GM12891 (cell line): Measurements from ENCODE around the gene LHX2.

Experiments used
- DNase-seq: peaks from one replicate; pipeline ENCODE4 v3.0.0; 2011; ENCODE audit warnings: low spot score; ENCODE audit not compliant: insufficient read length
- FAIRE-seq: peaks from 2 replicates; lab custom pipeline; 2011; peaks lifted over from hg19 to GRCh38; lab: Jason Lieb, UNC
- PAX5 ChIP-seq: IDR thresholded peaks from 2 replicates; pipeline ENCODE4 v1.6.1; 2011; ENCODE audit warnings: low read length, moderate library complexity, mild to moderate bottlenecking; ENCODE audit not compliant: insufficient read depth, severe bottlenecking
- POLR2A ChIP-seq: IDR thresholded peaks from 2 replicates; pipeline ENCODE4 v1.6.1; 2011; ENCODE audit warnings: low read depth, low read length, control low read depth
- POLR2AphosphoS5 ChIP-seq: IDR thresholded peaks from 2 replicates; pipeline ENCODE4 v1.6.1; 2011; ENCODE audit warnings: low read depth, low read length, control low read depth
- POU2F2 ChIP-seq: IDR thresholded peaks from 2 replicates; pipeline ENCODE4 v1.6.1; 2011; ENCODE audit warnings: low read depth, mild to moderate bottlenecking, control low read depth, low read length, moderate library complexity
- SPI1 ChIP-seq: IDR thresholded peaks from 2 replicates; pipeline ENCODE4 v1.6.1; 2011; ENCODE audit warnings: low read depth, low read length, control low read depth
- TAF1 ChIP-seq: IDR thresholded peaks from 2 replicates; pipeline ENCODE4 v1.6.1; 2011; ENCODE audit warnings: low read depth, low read length, control low read depth

The LHX2 gene

GRCh38 chr9:124054582-124055227 is 43.1 kb downstream of the LHX2 start:
- no peak for TF ChIP-seq TAF1
- TF ChIP-seq POU2F2, result peak; percentile 78; the same call in 1 of the 2 replicates
- peak; percentile 47; the same call in 1 of the 2 replicates for TF ChIP-seq POLR2AphosphoS5
- FAIRE-seq (peak; percentile 95), DNase-seq (peak; percentile 49)

GRCh38 chr9:124060844-124061605 is 49.5 kb downstream of the LHX2 start:
- no peak for FAIRE-seq
- TF ChIP-seq SPI1, result no peak
- DNase-seq, result no peak

- DNase-seq (no peak), FAIRE-seq (no peak)
- no peak for TF ChIP-seq POLR2AphosphoS5
- TF ChIP-seq SPI1, result no peak
- TF ChIP-seq POLR2A, result no peak
- no peak for TF ChIP-seq POU2F2
- no peak for TF ChIP-seq TAF1
- TF ChIP-seq PAX5, result no peak
Observed at GRCh38 chr9:124062172-124062571, 50.6 kb downstream of the LHX2 start.

GRCh38 chr9:124066783-124067577 is 55.4 kb downstream of the LHX2 start:
- no peak for FAIRE-seq
- DNase-seq, result no peak
- no peak for TF ChIP-seq POU2F2
- no peak for TF ChIP-seq POLR2AphosphoS5
- TF ChIP-seq SPI1, result no peak
- TF ChIP-seq POLR2A, result no peak
- TF ChIP-seq PAX5, result no peak
- TF ChIP-seq TAF1, result no peak

- no peak for FAIRE-seq
- no peak for DNase-seq
Observed at GRCh38 chr9:124068251-124068650, 56.7 kb downstream of the LHX2 start.

GRCh38 chr9:124074746-124075145 is 63.2 kb downstream of the LHX2 start:
- TF ChIP-seq PAX5 (no peak), TAF1 (no peak), SPI1 (no peak), POU2F2 (no peak), POLR2A (no peak)
- DNase-seq, result no peak
- FAIRE-seq, result no peak

More at GRCh38 chr9:124068251-124068650, 56.7 kb downstream of the LHX2 start:
- TF ChIP-seq POU2F2 (no peak), PAX5 (no peak), POLR2AphosphoS5 (no peak), TAF1 (no peak), POLR2A (no peak), SPI1 (no peak)

GRCh38 chr9:124075761-124076160 is 64.2 kb downstream of the LHX2 start:
- FAIRE-seq (no peak), DNase-seq (no peak)
- no peak for TF ChIP-seq POLR2AphosphoS5
- no peak for TF ChIP-seq TAF1
- no peak for TF ChIP-seq POLR2A
- no peak for TF ChIP-seq POU2F2
- no peak for TF ChIP-seq SPI1
- no peak for TF ChIP-seq PAX5

GRCh38 chr9:124077915-124078572 is 66.5 kb downstream of the LHX2 start:
- DNase-seq (no peak), FAIRE-seq (no peak)
- TF ChIP-seq SPI1 (no peak), PAX5 (no peak), POLR2A (no peak), POU2F2 (no peak)

GRCh38 chr9:124078641-124079040 is 67.1 kb downstream of the LHX2 start:
- FAIRE-seq (no peak), DNase-seq (no peak)
- TF ChIP-seq TAF1, result no peak
- no peak for TF ChIP-seq POLR2A
- TF ChIP-seq PAX5, result no peak
- TF ChIP-seq SPI1, result no peak
- no peak for TF ChIP-seq POLR2AphosphoS5
- TF ChIP-seq POU2F2, result no peak
